Hepatocyte (in vitro differentiated cells): ENCODE results near the gene TMX3. TPM values are rescaled to one million over a fixed set of nuclear protein-coding genes. Genes with fewer than 3 reads are reported as not detected.

ENCODE experiments used
- DNase-seq: peaks from one replicate; pipeline ENCODE4 v3.0.0-alpha.2; 2016; ENCODE audit warnings: low spot score
- H2AFZ ChIP-seq: fragments of 200-600 bp; sonication (generic); 2 replicates; pipeline ENCODE4 v1.6.0; 2016; ENCODE audit warnings: antibody characterized with exemption, mild to moderate bottlenecking
- H3K27ac ChIP-seq: fragments of 200-600 bp; sonication (generic); 2 replicates; pipeline ENCODE4 v1.5.1; 2016; ENCODE audit warnings: mild to moderate bottlenecking
- H3K27me3 ChIP-seq: fragments of 200-600 bp; sonication (generic); 2 replicates; pipeline ENCODE4 v1.6.1; 2016
- H3K36me3 ChIP-seq: fragments of 200-600 bp; sonication (generic); replicated peaks from 2 replicates; pipeline ENCODE4 v1.5.1; 2016; ENCODE audit warnings: low read depth; ENCODE audit not compliant: insufficient read depth
- H3K4me1 ChIP-seq: fragments of 200-600 bp; sonication (generic); 2 replicates; pipeline ENCODE4 v1.5.1; 2016; ENCODE audit warnings: mild to moderate bottlenecking, moderate library complexity; ENCODE audit not compliant: insufficient read depth
- H3K4me2 ChIP-seq: fragments of 200-600 bp; sonication (generic); 2 replicates; pipeline ENCODE4 v1.6.0; 2016
- H3K4me3 ChIP-seq: fragments of 200-600 bp; sonication (generic); 2 replicates; pipeline ENCODE4 v1.5.1; 2016; ENCODE audit warnings: mild to moderate bottlenecking
- H3K79me2 ChIP-seq: fragments of 200-600 bp; sonication (generic); 2 replicates; pipeline ENCODE4 v1.6.0; 2017; ENCODE audit warnings: mild to moderate bottlenecking
- H3K9me2 ChIP-seq: fragments of 200-600 bp; sonication (generic); replicated peaks from 2 replicates; pipeline ENCODE4 v1.6.0; 2017; ENCODE audit warnings: mild to moderate bottlenecking; ENCODE audit not compliant: insufficient read depth
- H3K9me3 ChIP-seq: fragments of 200-600 bp; sonication (generic); 2 replicates; pipeline ENCODE4 v1.5.1; 2016; ENCODE audit warnings: low read depth, mild to moderate bottlenecking
- H4K20me1 ChIP-seq: fragments of 200-600 bp; sonication (generic); 2 replicates; pipeline ENCODE4 v1.6.0; 2016; ENCODE audit warnings: mild to moderate bottlenecking; ENCODE audit not compliant: insufficient read depth, poor library complexity, severe bottlenecking
- EZH2 ChIP-seq: fragments of 200-600 bp; sonication (generic); IDR thresholded peaks from 2 replicates; pipeline ENCODE4 v1.6.1; 2016; ENCODE audit warnings: antibody characterized with exemption, mild to moderate bottlenecking, borderline replicate concordance
- EZH2phosphoT487 ChIP-seq: fragments of 200-600 bp; sonication (generic); IDR thresholded peaks from one replicate; pipeline ENCODE4 v1.6.1; 2018; ENCODE audit warnings: antibody characterized with exemption, mild to moderate bottlenecking, low read depth, moderate library complexity; ENCODE audit not compliant: unreplicated experiment, severe bottlenecking
- WGBS: methylation state at CpG from one replicate; pipeline ENCODE4 v1.1.6; 2016; ENCODE audit warnings: low lambda C conversion rate; ENCODE audit errors: missing lambda C conversion rate; 5-methylcytosine and 5-hydroxymethylcytosine counted together
- polyA plus RNA-seq: library from polyadenylated mRNA; unstranded; fragments of >200 nt; fragmentation: Nextera tagmentation; extraction: Ambion mirVana; gene quantifications from 2 replicates; pipeline ENCODE4 v1.2.1, GENCODE V29; 2016
- total RNA-seq: library from RNA; depleted of rRNA; stranded (reverse); fragments of >200 nt; gene quantifications from 2 replicates; pipeline ENCODE4 v1.2.3, GENCODE V29; 2014
- TF ChIP-seq, protein P1 (sequence below): fragments of 200-600 bp; sonication (generic); IDR thresholded peaks from 2 replicates; pipeline ENCODE4 v1.5.1; 2016; ENCODE audit warnings: antibody characterized with exemption, mild to moderate bottlenecking; ENCODE audit not compliant: poor library complexity

TMX3 gene
- total RNA-seq (40.2 and 43.3 TPM in 2 replicates), polyA plus RNA-seq (11.7 and 15.1 TPM in 2 replicates)

DNA sequence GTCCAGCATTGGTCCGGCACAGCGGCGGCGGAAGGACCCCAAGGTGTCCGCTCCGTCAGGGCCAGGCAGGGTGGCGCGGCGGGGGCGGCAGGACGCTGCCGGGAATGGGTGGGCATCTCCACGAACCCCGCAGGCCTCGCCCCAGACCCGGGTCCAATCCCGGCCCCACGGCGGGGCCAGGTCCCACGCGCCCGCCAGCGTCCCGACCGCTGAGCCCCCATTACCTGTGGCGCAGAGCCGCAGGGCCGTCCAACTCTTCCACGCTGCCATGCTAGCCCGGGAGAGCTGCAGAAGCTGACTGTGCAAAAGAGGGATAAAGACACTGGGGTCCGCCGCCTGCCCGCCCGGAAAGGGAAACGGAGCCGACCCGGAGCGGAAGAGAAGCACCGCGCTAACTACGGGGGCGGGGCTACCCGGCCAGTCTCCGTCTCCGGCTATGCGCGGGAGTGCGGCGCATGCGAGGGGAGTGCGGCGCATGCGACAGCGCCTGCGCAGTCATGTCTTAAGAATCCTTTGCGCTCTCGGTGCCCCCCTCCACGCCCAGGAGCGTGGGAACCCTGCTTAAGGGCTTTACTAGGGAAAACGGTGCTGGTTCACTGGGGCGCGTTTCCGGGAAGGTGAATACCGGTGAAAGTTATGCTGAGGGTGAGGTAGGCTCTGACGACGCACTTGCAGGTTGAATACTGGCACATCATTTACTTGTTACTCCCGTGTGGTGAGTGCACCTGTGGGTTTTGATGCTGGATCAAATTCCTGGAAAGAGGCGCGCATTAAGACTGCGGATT lies at the start of gene TMX3:
Gene TMX3, minus strand, starts transcription at position 397 of the 785 bp plus-strand sequence. Its CDS starts 127 bp downstream, at position 270.
- H3K79me2 ChIP-seq, result peaks cover 38% of the 10 kb centered on the region
- peak within 1 kb of the TSS; percentile 90 for H3K4me2 ChIP-seq
- H3K27ac ChIP-seq, result peak within 1 kb of the TSS; percentile 85
- TF ChIP-seq EZH2phosphoT487 (no peak), EZH2 (no peak)
- TF ChIP-seq, protein P1, sequence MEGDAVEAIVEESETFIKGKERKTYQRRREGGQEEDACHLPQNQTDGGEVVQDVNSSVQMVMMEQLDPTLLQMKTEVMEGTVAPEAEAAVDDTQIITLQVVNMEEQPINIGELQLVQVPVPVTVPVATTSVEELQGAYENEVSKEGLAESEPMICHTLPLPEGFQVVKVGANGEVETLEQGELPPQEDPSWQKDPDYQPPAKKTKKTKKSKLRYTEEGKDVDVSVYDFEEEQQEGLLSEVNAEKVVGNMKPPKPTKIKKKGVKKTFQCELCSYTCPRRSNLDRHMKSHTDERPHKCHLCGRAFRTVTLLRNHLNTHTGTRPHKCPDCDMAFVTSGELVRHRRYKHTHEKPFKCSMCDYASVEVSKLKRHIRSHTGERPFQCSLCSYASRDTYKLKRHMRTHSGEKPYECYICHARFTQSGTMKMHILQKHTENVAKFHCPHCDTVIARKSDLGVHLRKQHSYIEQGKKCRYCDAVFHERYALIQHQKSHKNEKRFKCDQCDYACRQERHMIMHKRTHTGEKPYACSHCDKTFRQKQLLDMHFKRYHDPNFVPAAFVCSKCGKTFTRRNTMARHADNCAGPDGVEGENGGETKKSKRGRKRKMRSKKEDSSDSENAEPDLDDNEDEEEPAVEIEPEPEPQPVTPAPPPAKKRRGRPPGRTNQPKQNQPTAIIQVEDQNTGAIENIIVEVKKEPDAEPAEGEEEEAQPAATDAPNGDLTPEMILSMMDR, result no peak
- under 1% methylated on average over 65 of the region's 70 CpGs for WGBS
- H2AFZ ChIP-seq, result peak within 1 kb of the TSS; percentile 98
- H4K20me1 ChIP-seq, result peaks cover 3% of the 10 kb centered on the region
- DNase-seq, result peak; percentile 97
- no peaks in the 10 kb centered on the region for H3K27me3 ChIP-seq
- H3K4me3 ChIP-seq, result peak within 1 kb of the TSS; percentile 79
- peaks cover 5% of the 10 kb centered on the region for H3K36me3 ChIP-seq
- H3K9me2 ChIP-seq, result no peaks in the 10 kb centered on the region
- no peaks in the 10 kb centered on the region for H3K9me3 ChIP-seq
- H3K4me1 ChIP-seq, result peaks cover 4% of the 10 kb centered on the region

DNA sequence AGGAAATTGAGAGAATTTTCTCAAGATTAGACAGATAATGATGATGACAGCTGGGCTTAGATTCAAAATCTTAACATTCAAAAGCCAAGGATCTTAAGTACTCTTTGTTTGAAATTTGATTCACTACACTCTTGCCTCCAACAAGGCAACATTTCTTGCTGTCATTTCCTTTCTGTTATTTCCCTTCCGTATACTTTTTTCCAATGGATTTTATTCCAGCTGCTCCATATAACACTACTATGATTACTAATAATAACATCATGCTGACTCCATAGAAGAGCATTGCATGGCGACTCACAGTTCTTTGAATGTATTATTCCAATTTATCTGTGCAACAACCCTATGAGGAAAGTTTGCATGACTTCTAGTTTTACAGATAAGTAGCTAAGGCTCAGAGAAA lies 49.1 kb upstream of the TMX3 start:
- H4K20me1 ChIP-seq, result no peaks in the 10 kb centered on the region
- no peaks in the 10 kb centered on the region for H3K36me3 ChIP-seq
- no peak for DNase-seq
- H3K4me1 ChIP-seq, result no peaks in the 10 kb centered on the region
- no peak overlapping the region for H3K27ac ChIP-seq
- H3K9me2 ChIP-seq, result no peaks in the 10 kb centered on the region
- no peak overlapping the region for H2AFZ ChIP-seq
- no peaks in the 10 kb centered on the region for H3K27me3 ChIP-seq
- TF ChIP-seq, protein P1, result no peak
- TF ChIP-seq EZH2phosphoT487, result no peak
- TF ChIP-seq EZH2, result no peak
- no peak overlapping the region for H3K4me3 ChIP-seq
- H3K79me2 ChIP-seq, result no peaks in the 10 kb centered on the region
- WGBS, result 87% methylated on average over 2 of the region's 2 CpGs
- no peaks in the 10 kb centered on the region for H3K9me3 ChIP-seq
- no peak overlapping the region for H3K4me2 ChIP-seq

- DNase-seq, result no peak
- Histone ChIP-seq H3K4me3 (no peak overlapping the region), H3K36me3 (no peaks in the 10 kb centered on the region), H3K9me3 (no peaks in the 10 kb centered on the region), H3K4me2 (no peak overlapping the region), H3K79me2 (no peaks in the 10 kb centered on the region), H2AFZ (no peak overlapping the region), H3K27ac (no peak overlapping the region), H3K4me1 (no peaks in the 10 kb centered on the region), H4K20me1 (no peaks in the 10 kb centered on the region), H3K9me2 (no peaks in the 10 kb centered on the region), H3K27me3 (no peaks in the 10 kb centered on the region)
- no peak for TF ChIP-seq EZH2
- TF ChIP-seq EZH2phosphoT487, result no peak
- TF ChIP-seq, protein P1, result no peak
- 91% methylated on average over 2 of the region's 2 CpGs for WGBS
Observed at GRCh38 chr18:68763083-68763482, 48.2 kb upstream of the TMX3 start.
